Activated CD4-positive, alpha-beta T cell treated with anti-CD3 and anti-CD28 coated beads for 48 hours (primary cell): Measurements from ENCODE around the gene GLIPR1.
"Not testable (repeated sequence)": the region's sequence is repeated elsewhere in the genome, so short reads cannot be mapped to it uniquely, and the experiment has no call there.

ENCODE experiments used
- DNase-seq: peaks from one replicate; pipeline ENCODE4 v3.0.0-alpha.2; 2020

Gene GLIPR1

DNA sequence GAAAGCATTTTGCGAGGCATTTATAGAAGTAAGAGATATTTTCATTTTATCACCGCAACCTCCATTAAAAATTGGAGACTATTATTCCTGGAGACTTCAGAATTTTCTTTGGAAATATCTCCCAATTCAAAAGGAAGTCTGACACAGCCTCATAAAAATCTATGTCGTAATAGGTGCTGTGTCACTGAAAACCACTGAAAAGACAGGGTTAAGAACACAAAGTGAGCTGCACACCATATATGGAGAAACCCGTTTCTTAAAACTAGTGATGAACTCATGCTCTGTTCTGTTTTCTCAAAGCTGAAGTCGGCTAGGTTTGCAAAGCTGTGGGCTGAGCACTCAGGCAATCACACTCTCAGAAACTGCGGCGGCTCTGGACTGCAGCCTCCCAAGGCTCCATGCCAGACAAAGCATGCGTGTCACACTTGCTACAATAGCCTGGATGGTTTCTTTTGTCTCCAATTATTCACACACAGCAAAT, at the start of gene GLIPR1:
GLIPR1 (plus strand) TSS at position 287 of the 481 bp plus-strand sequence; CDS start at position 413, 126 bp downstream.
- peak; percentile 83 for DNase-seq

DNA sequence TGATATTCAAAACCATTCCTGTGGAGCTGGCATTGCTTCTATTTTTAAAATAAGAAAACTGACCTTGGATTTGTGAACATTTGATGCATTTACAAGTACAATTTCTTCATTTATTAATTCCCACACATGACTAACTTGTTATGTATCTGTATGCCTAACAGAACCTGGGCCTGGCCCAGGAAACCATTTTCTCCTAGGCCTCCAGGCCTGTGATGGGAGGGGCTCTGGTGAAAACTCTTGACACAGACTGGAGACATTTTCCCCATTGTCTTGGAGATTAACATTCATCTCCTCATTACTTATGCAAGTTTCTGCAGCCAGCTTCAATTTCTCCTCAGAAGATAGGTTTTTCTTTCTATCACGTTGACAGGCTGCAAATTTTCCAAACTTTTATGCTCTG, 47.6 kb upstream of the GLIPR1 start:
- no peak for DNase-seq

GRCh38 chr12:75437564-75437963, 43.0 kb upstream of the GLIPR1 start:
- DNase-seq = no peak

- peak; percentile 10 for DNase-seq
Measured at GRCh38 chr12:75438059-75438754, 42.3 kb upstream of the GLIPR1 start.

DNA sequence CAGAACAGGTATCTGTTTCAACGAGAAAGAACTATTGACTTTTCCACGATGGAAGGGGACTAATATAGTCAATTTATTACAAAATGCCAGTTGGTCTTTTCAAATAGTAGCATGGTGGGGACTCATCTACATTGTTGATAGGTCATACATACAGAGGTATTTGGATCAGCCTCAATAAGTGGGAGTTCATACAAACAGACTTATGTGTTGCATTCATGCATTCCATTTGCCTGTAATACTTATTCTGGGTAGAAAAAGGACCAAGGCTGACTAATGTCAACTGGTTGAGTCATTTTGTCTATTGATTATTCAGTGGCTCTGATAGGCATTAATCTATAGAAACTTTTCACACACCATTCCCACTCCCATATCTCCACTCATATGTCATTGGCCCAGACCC, 41.5 kb upstream of the GLIPR1 start:
- no peak for DNase-seq

DNA sequence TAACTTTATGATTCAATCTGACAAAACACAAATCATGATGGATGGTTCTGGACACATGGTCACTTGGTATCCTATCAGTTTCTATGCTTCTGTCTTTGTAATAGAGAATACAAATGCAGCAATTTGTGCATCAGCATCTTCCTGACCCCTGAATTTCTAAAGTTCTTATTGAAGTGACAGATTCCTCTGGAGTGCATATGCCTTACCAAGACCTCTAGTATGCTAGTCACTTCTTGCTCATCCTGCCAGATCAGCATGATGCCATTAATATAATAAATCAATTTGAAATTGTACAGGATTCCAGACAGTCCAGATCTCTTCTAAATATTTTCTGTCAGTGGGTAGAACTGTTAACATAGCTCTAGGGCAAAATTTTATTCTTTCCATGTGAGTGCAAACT, 40.6 kb upstream of the GLIPR1 start:
- DNase-seq = no peak

DNA sequence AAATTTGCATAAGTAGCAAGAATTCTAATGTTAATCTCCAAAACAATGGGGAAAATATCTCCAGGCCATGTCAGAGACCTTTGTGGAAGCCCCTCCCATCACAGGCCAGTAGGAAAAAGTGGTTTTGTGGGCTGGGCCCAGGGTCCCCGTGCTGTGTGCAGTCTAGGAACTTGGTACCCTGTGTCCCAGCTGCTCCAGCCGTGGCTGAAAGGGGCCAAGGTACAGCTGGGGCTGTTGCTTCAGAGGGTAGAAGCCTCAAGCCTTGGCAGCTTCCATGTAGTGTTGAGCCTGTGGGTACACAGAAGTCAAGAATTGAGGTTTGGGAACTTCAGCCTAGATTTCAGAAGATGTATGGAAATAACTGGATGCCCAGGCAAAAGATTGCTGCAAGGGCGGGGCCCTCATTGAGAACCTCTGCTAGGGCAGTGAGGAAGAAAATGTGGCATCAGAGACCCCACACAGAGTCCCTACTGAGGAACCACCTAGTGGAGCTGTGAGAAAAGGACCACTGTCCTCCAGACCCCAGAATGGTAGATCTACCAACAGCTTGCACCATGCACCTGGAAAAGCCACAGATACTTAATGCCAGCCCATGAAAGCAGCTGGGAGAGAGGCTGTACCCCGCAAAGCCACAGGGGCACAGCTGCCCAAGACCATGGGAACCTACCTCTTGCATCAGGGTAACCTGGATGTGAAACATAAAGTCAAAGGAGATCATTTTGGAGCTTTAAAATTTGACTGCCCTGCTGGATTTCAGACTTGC, 38.7 kb upstream of the GLIPR1 start:
- not testable (repeated sequence) for DNase-seq

GRCh38 chr12:75442454-75442853, 38.1 kb upstream of the GLIPR1 start:
- not testable (repeated sequence) for DNase-seq

- no peak for DNase-seq
Measured at GRCh38 chr12:75443709-75444108, 36.8 kb upstream of the GLIPR1 start.

- no peak for DNase-seq
Measured at GRCh38 chr12:75444429-75445136, 36.0 kb upstream of the GLIPR1 start.

- DNase-seq = not testable (repeated sequence)
Measured at GRCh38 chr12:75445137-75445507, 35.4 kb upstream of the GLIPR1 start.

DNA sequence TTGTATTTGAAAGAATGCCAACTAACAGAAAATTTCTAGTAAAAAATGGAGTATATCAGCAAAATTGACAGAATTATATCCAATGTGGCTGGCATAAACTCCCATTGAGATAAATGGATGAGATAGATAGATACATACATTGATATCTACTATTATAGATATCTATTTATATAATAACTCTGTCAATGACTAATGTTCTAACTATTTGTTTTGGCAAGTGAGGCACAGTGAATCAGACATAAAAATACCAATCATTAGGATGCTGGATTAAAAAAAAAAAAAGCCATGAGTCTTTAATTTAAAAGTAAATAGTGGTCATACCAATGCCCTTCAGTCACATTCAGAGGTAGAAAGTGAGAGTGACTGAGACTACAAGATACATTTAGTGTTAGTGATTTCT, 33.7 kb upstream of the GLIPR1 start:
- DNase-seq = no peak

DNA sequence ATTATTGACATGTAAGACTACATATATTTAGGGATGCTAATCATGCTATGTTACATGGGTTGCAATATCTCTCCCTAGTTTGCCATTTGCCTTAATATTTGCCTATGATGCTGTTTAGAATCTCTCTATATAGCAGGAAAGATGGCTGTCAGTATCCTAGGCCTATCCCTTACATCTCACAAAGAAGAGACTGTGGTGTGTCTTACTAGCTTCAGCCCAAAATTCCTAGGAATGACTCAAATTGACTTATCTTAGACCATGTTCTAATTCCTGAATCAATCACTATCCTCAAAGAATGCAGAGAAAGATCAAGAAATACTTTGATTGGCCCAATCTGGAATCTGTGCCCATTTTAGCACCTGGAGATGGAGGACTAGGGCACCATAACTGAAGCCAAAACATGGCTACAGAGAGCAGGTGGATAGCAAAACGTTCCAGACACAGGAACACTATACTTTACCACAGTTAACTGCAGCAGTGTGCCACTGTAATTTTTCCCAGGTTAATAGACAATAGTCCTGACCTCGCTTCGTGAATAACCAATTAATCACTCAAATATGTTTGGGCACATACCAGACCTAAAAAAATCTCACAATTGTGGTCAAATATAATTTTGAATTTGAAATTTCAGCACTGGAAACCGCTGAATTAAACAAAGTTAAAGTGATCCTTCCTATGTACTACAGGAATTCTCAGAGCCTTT, 32.7 kb upstream of the GLIPR1 start:
- DNase-seq = no peak

DNA sequence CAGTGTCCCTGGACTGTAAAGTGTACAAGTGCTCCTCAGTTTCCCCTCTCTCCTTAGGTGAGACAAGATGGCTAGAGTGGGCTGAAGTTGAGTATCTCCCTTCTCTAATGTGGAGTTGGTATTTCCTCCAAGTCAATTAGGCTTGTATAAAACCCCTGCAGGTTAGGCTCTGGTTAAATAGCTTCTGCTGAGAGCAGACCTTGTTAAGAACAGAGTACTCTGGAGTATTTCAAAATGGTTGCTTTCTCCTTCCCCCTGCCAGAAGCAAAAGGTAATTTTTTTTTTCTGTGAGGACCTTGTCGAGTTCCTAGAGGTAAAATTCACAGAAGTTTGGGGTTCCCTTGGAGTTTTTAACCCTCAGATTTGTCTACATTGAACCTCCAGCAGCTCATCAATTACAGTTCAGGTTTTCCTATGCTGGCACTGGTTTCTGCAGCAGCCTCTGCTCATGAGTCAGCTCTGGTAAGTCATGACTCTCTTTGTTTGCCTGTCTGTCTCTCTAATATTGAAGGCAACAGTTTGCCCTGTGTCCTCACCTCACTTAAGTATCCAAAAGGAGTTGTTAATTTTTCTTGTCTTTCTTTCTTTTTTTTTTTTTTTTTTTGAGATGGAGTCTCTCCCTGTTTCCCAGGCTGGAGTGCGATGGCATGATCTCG, 27.8 kb upstream of the GLIPR1 start:
- no peak for DNase-seq

GRCh38 chr12:75455839-75456238, 24.7 kb upstream of the GLIPR1 start:
- DNase-seq = no peak

DNA sequence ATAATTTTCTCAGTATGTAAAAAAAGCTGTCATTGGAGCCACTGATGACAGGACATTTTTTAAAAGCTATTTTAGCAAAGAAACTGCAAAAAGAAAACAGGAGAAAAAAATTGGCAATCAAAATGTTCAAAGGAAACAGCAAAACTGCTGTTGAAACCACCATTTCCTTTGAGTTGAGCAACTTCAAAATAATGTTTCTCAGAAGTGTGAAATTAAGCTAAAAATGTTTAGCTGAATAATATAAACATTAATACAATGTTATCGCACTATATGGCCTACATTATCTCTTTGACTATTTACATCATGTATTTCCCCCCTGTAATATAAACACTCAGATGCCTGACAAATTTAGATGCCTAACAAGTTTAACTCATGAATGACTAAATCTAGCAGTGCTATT, 23.4 kb upstream of the GLIPR1 start:
- no peak for DNase-seq

GRCh38 chr12:75457866-75458265, 22.7 kb upstream of the GLIPR1 start:
- not testable (repeated sequence) for DNase-seq

DNA sequence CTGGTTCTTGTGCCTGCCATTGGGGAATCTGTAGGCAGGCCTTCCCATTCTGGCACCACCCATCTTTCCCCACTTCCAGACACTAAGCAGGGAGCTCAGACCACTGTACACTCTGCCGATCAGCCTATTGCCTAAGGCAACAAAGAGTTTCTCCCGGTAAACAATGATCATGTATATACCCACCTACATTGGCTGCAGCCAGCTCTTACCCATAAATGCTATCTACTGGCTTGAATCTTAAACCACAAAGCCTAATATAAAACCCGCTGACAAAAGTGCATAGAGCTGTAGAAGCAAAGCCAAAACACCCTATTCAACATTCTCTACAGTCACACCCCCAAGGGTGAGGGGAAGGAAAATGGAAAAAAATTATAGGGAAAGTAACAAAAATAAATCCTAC, 20.8 kb upstream of the GLIPR1 start:
- DNase-seq = no peak

DNA sequence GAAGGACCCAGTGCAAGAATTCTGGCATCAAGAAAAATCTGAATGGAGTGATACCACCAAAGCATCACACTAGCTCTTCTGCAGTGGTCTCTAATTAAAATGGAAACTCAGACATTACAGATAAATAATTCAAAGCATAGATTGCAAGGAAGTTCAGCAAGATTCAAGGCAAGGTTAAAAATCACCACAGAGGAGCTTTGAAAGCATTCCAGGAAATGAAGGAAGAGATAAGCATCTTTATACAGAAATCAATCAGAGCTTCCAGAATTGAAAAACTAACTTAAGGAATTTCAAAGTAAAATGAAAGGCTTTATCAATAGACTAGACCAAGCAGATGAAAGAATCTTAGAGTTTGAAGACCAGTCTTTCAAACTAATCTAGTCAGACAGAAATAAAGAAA, 20.4 kb upstream of the GLIPR1 start:
- no peak for DNase-seq

DNA sequence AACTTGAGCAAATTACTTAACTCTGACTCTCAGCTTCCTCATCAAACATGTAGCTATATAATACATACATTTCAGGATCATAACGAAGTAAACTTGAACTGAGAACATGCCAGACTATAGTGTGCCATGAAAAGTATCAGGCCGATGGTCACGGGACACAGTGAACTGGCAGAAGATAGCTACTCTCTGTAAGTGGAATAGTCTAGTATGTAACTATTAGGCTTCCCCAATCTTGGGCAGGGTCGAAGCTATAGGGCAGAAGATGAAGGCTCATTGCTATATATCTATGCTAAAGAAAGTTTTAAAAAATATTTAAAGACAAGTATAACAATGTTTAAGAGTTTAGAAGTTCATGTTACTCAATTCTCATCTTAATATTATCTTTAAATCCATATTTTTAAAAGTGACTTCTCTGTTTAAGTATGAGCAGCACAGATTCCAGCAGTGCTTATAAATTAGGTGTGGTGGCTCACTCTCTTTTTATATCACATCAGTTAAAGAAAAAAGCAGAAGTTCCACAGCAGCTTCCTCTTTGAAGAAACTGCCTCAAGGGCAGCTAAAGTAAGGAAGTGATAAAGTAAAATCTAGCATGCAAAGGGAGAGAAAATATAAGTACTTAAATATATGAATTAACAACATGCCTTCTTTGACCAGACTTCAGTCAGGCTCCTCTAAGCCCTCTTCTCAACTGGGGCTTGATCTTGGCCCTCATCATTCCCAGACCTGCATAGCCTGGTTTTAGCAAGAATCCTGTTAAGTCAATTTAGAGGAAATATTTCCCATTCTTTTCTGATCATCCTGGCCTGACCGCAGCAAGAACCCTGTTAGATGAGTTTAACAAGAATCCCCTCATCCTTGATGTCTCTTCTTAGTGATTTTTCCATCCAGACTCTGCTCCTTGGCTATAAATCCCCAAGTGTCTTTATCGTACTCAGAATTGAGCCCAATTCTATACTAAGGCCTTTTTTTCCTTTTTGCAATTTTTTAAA, 8.4 kb upstream of the GLIPR1 start:
- no peak for DNase-seq

GRCh38 chr12:75474116-75474515, 6.4 kb upstream of the GLIPR1 start:
- DNase-seq = no peak
